ENCODE results near the gene CCDC51. TPM values are rescaled to one million over a fixed set of nuclear protein-coding genes. Genes with fewer than 3 reads are reported as not detected.

CCDC51 gene
- total and polyA plus RNA-seq, 2 of the 13 experiments (the other 11 are each of a cell fraction or from before 2014, with no cell fraction given) = 18.1 to 29.4 TPM

GRCh38 chr3:48439820-48440589 is at the start of gene CCDC51, which contains the start of gene TMA7 (continued):
- TF ChIP-seq ZNF280B (CRISPR knock-in tag; IDR thresholded peaks at IDR 0.05; ENCODE audit: borderline replicate concordance) (no peak; the same call in 1 of the 2 replicates), ZNF296 (CRISPR knock-in tag; conservative IDR thresholded peaks at IDR 0.05) (no peak; the same call in 1 of the 2 replicates), MAFF (IDR thresholded peaks at IDR 0.05; ENCODE audit: low read depth, low read length) (no peak), HDAC6 (IDR thresholded peaks at IDR 0.05; ENCODE audit: low read depth, low read length) (no peak), KLF6 (CRISPR knock-in tag; IDR thresholded peaks at IDR 0.05) (0 out of 2 replicates have a peak, but pooled peaks have one; percentile 86), HMGXB3 (CRISPR knock-in tag; IDR thresholded peaks at IDR 0.05; ENCODE audit: borderline replicate concordance) (peak; percentile 89; the same call in 1 of the 2 replicates), ETS1 (CRISPR knock-in tag; IDR thresholded peaks at IDR 0.05) (no peak), FOXP4 (CRISPR knock-in tag; IDR thresholded peaks at IDR 0.05) (no peak), JARID2 (CRISPR knock-in tag; IDR thresholded peaks at IDR 0.05; ENCODE audit: insufficient replicate concordance) (no peak), RXRA (CRISPR knock-in tag; IDR thresholded peaks at IDR 0.05) (peak; percentile 71), IRF1 (CRISPR knock-in tag; IDR thresholded peaks at IDR 0.05; ENCODE audit: low read depth) (no peak), PAX8 (CRISPR knock-in tag; IDR thresholded peaks at IDR 0.05; ENCODE audit: borderline replicate concordance) (no peak), TBP (CRISPR knock-in tag; IDR thresholded peaks at IDR 0.05) (no peak)

All from HepG2 (cell line).